HG03520 (cell line): Measurements from ENCODE around the gene COL6A2.

Source experiments
- ATAC-seq: cut with Tn5 transposase; IDR thresholded peaks from one replicate; pipeline ENCODE4 v1.9.1; 2021; ENCODE audit warnings: mild to moderate bottlenecking, moderate library complexity; ENCODE audit not compliant: unreplicated experiment

Gene COL6A2

DNA sequence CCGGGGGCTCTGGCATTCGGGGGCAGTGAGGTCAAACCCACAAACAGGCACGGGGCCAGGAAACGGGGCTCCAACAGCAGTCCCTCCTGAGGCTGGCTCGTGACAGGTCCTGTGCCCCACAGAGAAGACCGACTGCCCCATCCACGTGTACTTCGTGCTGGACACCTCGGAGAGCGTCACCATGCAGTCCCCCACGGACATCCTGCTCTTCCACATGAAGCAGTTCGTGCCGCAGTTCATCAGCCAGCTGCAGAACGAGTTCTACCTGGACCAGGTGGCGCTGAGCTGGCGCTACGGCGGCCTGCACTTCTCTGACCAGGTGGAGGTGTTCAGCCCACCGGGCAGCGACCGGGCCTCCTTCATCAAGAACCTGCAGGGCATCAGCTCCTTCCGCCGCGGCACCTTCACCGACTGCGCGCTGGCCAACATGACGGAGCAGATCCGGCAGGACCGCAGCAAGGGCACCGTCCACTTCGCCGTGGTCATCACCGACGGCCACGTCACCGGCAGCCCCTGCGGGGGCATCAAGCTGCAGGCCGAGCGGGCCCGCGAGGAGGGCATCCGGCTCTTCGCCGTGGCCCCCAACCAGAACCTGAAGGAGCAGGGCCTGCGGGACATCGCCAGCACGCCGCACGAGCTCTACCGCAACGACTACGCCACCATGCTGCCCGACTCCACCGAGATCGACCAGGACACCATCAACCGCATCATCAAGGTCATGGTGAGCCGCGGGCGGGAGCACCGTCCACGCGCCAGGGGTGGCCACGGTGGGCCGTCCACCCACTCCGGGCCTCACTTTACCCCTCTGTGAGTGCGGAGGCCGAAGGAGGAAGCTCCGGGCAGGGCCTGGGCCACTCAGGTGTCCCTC, 14.2 kb downstream of the COL6A2 start:
- ATAC-seq: no peak

DNA sequence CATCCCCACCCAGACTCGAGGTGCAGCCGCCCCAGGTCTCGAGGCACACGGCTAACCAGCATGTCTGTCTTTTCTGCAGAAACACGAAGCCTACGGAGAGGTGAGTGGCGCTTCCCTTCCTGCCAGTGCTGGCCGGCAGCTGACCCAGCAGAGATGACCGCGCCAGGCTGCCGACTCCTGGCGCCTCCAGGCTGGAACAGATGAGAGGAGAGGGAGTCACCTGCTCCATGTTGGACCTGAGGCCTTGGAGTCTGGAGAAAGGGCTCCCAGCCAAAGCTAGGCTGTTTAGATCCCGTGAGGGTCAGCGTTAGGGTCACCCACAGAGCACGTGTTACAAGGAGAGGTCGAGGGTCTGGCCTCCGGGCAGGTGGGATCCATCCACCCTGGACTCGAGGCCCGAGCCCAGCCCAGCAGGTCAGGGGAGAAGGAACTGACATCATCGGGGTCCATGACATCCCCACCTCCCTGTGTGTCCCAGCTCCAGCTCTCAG, 14.9 kb downstream of the COL6A2 start:
- no peak for ATAC-seq

DNA sequence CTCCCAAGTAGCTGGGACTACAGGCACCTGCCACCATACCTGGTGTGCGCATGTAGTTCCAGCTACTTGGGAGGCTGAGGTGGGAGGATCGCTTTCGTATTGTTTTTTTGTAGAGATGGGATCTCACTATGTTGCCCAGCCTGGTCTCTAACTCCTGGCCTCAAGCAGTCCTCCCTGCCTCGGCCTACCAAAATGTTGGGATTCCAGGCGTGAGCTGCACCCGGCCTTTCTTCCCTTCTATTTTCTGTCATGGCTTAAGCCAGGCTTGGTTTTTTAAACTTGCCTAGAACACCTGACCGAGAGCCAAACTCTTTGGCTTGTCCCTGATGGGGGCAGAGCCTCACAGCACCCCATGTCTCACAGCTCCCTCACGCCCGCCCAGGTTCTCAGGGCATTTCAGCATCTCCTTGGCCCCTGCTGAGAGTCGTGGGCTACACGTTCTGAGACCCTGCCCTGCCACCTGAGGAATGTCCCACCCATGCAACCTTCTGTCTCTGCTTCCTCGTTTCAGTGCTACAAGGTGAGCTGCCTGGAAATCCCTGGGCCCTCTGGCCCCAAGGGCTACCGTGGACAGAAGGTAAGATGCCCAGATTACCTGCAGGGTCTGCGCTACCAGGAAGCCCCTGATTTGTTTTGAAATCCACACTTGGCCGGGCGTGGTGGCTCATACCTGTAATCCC, 15.7 kb downstream of the COL6A2 start:
- no peak for ATAC-seq

DNA sequence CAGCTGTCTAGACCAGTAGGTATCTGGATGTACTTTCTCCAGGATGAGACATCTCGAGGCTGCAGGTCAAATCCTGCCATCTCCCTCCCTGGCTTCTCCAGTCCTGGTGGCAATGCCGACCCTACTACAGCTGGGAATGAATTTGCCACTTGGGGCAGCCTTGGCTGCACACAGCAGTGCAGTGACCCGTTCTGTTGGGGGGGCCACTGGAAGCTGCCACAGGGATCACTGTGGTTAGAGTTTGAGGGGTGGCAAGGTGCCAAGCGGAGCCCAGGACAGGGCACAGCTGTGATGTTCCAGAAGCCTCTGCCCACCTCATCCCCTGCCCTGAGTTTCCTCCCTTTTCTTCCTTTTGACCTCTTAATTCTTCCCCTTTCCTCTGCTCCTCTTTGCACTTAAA, 17.1 kb downstream of the COL6A2 start:
- no peak for ATAC-seq

DNA sequence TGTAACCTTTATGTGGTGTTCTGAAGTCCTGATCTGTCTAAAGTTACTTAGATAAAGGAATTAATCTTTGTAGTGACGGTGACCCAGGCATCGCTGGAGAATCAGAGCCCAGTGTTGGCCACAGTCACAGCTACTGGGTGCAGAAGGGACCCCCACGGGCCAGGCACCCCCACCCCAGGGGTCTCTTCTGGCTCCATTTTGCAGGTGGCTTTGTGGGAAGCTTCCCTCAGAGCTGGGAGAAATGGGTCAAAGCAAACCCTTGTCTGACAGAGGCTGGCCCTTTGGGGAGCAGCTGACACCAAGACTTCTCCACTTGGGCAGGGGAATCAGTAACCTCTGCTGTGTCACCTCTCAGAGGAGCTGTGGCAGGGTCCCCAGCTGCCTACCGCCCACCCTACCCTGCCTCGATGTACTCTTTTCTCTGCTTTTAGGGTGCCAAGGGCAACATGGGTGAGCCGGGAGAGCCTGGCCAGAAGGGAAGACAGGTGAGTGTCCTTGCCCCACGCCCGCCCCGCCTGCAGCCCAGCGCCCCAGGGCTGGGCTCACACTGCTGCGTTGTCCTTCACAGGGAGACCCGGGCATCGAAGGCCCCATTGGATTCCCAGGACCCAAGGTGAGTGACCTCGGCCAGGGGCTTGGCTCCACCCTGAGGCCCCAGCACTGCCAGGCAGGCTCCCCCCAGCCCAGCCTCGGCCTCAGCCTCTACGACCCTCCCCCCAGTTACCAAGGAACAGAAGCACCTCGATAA, 17.7 kb downstream of the COL6A2 start:
- no peak for ATAC-seq

DNA sequence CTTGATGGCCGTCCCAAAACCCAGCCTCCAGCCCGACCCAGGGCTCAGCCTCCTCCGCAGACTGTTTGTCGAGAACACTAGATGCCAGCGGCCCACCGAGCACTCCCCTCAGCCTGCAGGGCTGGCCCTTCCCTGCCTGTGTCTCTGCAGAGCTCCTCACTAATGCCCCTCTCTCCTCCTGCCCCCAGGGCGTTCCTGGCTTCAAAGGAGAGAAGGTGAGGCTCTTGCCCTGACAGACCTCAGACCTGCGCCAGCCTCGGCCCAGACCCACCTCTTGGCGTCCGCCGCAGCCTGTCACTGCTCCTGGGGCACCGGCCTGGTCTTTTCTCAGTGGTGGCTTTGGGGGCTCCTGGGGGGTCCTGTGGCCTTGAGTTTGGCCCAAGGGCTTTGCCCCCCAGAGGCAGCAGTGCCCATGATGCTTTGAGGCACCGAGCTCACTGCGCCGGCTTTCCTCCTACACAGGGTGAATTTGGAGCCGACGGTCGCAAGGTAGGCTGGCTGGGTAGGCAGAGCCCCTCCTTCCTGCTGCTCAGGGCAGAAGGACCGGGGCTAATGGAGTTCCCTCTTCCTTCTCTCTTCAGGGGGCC, 18.4 kb downstream of the COL6A2 start:
- no peak for ATAC-seq

DNA sequence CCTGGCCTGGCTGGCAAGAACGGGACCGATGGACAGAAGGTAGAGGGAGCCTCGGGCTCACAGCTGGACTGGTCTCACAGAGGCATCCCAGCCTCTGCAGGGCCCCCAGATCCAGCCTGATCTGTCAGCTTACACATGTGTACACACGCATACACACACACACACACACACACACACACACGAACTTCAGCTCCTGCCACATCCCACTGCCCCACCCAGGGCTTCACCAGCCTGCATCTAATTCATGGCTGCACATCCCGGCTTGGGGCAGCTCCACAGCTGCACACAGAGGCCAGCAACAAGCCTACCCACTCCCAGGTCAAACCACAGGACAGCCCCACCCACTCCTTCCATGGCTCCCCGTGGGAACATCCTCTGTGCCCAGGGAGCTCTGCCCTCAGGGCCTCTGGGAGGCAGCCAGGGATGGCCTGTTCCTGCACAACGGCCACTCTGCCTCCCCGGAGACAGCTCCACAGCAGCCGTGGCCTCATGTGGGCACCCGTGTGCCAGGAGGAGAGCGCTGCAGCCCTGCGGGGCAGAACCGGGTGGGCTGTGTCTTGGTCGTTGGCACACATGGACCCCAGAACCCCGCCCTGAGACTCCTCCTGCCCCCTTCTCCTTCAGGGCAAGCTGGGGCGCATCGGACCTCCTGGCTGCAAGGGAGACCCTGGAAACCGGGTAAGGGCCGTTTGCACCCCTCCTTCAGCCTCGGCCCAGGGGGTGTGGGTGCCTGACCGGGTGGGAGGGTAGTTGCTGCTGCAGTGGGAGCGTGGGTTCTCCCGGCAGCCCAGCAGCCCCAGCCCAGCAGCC, 19.1 kb downstream of the COL6A2 start:
- no peak for ATAC-seq

DNA sequence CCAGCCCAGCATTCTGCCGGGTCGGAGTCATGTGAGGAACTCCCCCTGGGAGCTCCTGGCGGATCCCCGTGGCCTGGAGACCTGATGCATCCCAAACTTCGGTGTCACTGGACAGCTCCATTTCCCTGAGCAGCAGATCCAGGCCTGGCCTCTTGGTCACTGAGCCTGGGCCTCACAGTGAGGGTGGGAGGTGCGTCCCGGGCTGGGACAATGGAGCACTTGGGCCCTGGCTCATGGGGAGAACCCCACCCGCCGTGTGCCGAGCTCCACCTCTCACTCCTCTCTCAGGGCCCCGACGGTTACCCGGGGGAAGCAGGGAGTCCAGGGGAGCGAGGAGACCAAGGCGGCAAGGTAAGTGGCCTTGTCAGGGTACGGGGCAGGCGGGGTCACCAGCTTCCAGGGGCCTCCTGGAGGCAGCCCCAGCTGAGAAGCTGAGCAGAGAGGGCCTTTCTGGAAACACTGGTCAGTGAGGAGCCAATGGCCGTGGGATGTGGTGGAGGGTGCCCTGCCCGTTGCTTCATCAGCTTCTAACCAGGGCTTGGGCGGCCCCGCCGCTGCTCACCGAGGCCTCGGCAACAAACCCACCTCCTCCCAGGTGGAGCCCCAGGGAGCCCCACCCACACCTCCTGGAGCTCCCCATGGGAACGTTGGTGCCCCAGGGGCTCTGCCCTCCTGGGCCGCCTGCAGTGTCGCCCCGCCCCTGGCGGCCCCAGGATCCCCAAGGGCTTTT, 19.8 kb downstream of the COL6A2 start:
- ATAC-seq: no peak

DNA sequence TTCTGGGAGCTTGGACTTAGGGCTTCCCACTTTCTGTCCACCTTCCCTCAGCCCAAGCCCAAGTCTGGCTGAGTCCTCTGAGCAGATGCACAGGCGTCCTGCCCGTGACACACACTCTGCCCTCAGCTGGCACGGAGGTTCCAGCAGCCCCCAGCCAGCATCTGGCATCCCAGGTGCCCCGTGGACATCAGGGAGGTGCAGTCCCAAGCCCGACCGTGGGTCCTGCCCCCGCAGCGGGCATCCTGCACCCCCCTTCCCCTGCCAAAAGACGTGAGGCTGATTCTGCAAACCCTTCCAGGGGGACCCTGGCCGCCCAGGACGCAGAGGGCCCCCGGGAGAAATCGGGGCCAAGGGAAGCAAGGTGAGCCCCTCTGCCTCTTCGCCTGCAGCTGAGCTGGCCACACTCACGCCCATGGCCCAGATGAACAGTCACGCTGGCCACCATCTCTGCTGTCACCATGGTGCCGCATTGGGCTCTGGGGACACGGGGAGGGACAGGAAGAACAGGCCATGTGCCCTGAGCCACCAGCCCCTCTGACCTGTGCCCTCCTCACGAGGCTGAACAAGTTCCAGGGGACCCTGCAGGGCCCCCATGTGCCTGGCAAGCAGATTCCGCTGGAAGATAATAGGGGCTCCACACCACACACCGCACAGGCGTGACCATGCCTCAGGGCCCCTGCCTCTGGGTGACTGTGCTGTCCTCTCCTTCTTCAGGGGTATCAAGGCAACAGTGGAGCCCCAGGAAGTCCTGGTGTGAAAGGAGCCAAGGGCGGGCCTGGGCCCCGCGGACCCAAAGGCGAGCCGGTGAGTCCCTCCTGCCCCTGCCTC, 20.6 kb downstream of the COL6A2 start:
- ATAC-seq: no peak

DNA sequence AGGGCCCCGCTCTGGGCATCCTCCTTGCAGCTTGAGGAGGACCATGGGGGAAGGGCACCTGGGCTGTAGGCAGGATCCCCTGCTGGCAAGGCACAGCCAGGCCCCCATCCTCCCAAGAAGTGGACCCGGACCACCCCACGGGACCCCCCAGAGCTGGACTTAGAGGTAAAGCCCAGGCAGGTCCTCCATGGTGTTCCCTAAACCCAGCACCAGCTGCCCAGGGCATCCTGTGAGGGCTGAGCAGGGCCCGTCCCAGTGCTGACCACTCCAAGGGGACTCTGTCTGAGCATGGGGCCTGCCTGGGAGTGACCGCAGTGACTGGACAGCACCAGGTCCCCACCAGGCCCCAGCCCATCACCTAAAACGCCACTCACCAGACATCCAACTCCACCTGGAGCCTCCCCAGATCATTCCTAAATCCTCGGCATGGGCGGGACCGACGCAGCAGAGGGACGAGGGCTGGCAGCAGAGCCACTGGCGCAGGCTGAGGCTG, 21.3 kb downstream of the COL6A2 start:
- no peak for ATAC-seq

DNA sequence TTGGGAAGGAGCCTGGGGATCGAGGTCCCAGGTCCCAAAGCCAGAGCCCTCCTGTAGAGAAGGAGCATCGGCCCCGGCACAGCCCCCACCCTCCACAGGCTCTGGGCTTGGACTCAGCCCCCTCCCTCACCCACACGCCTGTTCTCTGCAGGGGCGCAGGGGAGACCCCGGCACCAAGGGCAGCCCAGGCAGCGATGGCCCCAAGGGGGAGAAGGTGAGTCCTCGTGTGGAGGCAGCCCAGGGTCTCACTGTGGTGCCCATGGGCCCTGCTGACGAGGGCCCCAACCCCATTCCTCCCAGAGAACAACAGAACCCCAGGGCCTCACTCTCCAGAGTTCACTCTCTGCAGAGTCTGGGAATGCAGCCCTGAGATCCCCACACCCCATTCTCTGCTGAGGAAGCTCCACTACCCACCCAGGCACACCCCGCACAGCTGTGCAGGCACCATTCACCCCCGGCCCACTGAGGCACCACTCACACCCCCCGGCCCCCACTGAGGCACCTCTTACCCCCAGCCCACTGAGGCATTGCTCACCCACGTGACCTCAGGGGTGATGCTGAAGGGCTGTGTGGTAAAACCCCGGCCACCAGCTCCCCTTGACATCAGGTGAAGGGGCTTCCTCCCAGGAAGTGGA, 21.8 kb downstream of the COL6A2 start:
- no peak for ATAC-seq

DNA sequence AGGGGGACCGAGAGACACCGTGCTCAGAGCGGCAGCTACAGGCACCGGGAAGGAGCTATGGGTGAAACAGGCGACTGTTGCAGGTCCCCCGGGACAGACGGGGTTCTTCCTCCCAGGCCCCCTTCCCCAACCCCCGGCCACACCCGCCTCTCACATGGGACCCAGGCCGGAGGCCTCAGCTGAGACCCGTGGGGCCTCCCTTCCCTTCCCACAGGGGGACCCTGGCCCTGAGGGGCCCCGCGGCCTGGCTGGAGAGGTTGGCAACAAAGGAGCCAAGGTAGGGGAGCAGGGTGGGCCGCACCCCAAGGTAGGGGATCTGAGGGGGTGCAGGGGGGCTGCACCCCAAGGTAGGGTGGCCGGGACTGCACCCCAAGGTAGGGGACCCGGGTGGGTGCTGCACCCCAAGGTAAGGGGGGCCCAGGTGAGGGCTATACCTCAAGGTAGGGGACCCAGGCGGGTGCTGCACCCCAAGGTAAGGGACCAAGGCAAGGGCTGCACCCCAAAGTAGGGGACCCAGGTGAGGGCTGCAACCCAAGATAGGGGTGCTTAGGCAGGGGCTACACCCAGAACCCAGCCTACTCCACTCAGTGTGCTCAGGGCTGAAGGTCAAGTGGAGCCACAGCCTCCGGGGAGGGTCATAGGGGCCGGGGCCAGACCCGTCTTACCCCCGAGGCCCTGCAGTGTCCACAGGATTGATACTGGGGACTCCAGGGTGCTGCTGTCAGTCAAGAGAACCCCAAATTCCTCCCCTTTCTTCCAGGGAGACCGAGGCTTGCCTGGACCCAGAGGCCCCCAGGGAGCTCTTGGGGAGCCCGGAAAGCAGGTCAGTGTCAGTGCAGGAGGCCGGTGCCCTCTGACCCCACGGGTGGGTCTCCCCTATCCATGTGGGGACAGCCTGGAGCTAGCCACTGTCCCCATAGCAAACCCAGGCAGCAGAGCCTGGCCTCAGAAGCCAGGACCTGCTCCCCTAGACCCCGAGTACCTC, 22.7 kb downstream of the COL6A2 start:
- ATAC-seq: no peak

DNA sequence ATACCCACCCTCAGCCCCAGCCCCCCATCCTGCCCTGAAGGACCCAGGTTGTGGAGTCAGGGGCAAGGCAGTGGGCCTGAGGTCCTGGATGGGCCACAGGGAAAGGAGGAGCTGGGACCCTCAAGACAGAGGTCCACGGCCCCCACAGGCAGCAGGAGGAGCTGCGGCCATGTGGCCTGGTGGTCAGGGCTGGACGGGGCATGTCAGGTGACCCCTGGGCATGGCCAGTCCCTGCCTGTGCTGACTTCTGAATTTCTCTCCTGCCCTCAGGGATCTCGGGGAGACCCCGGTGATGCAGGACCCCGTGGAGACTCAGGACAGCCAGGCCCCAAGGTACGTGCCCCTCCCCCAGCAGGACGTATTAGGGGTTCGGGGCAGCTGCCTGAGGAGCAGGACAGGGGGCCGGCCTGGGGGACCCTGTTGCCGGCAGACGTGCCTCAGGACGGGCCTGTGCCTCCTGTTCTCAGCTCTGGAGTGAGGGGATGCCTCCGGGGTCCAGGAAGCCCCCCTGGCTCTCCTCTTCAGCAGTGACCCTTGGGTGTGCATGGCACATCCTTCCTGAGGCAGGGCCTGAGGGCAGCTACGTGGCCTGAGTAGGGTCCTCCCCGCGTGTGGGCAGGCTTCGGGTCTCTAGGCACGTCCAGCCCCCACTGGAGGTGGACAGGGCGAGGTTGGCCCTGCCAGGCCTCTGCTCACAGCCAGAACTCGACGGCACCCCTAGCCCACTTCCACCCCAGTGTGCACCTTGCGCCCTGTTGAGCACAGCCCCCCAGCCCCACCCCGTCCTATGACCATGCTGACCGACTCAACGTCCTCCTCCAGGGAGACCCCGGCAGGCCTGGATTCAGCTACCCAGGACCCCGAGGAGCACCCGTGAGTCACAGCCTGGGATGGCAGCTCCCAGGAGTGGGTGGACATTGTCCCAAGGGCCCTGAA, 23.6 kb downstream of the COL6A2 start:
- no peak for ATAC-seq

DNA sequence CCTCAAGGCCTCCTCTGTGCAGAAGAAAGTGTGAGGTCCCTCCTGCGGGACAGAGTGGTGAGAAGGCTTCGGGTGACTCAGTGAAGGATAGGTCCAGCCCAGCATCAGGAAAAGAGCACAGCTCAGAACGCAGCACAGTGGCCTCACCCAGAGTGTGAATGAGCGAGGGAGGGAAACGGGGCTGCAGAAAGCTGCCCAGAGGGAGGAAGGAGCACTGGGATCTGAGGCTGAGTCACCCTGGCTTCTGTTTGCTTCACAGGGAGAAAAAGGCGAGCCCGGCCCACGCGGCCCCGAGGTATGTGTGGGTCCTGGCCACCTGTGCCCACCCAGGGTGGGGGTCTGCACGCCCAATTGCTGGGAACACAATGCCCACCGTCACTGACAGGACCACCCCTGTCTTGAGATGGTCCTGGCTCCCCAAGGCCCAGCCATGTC, 24.3 kb downstream of the COL6A2 start:
- no peak for ATAC-seq

DNA sequence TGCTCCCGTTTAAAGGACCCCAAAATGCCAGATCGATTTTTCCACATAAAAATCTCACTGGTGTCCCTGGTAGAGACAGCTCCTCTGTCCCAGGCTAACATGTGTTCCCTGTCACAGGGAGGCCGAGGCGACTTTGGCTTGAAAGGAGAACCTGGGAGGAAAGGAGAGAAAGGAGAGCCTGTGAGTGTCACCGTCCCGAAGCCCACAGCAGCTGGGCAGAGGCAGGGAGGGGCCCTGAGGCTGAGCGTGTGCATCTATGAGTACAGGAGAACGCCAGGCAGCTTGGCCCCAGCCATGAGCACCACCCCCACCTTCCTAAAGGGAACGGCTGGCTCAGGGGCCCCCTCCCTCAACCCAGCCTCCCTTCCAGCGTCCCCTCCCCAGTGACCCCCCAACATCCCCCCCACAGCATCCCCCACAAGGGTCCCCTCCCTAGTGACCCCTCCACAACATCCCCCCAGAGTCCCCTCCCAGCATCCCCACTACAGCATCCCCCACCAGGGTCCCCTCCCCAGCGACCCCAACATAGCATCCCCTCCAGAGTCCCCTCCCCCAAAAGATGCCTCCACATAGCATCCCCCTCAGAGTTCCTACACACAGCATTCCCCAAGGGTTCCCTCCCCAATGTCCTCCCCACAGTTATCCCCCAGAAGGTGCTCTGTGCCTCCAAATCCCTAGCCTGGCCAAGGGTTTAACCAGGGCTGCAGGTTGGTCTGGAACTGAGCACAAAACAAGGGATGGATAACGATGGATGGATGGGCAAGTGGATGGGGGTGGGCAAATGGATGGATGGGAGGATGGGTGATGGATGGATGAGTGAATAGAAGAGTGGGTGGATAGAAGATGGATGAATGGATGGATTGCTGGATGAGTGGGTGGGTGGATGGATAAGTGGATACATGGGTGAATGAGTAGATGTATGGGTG, 25.1 kb downstream of the COL6A2 start:
- no peak for ATAC-seq
